Embryonic facial prominence (tissue), 1 donor: Measurements from ENCODE around the gene ERGIC2.

Source experiments
- DNase-seq: peaks from one replicate; pipeline ENCODE4 v3.0.0-alpha.2; 2016; ENCODE audit errors: extremely low spot score

ERGIC2 gene

GRCh38 chr12:29376118-29376517 lies 4.9 kb downstream of the ERGIC2 start:
- no peak for DNase-seq

- DNase-seq, result no peak
Observed at GRCh38 chr12:29374913-29375312, 6.1 kb downstream of the ERGIC2 start.

- DNase-seq, result no peak
Observed at GRCh38 chr12:29374012-29374411, 7.0 kb downstream of the ERGIC2 start.

- DNase-seq, result no peak
Observed at GRCh38 chr12:29365091-29365490, 15.9 kb downstream of the ERGIC2 start.

- DNase-seq, result no peak
Observed at GRCh38 chr12:29354954-29355353, 26.0 kb downstream of the ERGIC2 start.

- no peak for DNase-seq
Observed at GRCh38 chr12:29350080-29350479, 30.9 kb downstream of the ERGIC2 start.

- DNase-seq, result no peak
Observed at GRCh38 chr12:29346769-29347421, 34.1 kb downstream of the ERGIC2 start.

- no peak for DNase-seq
Observed at GRCh38 chr12:29343022-29343799, 37.8 kb downstream of the ERGIC2 start.

GRCh38 chr12:29337325-29337724 lies 43.6 kb downstream of the ERGIC2 start:
- DNase-seq, result no peak

- DNase-seq, result no peak
Observed at GRCh38 chr12:29334937-29335336, 46.0 kb downstream of the ERGIC2 start.

- no peak for DNase-seq
Observed at GRCh38 chr12:29333178-29333577, 47.8 kb downstream of the ERGIC2 start.

GRCh38 chr12:29329411-29329810 lies 51.6 kb downstream of the ERGIC2 start:
- DNase-seq, result no peak

- no peak for DNase-seq
Observed at GRCh38 chr12:29322157-29322556, 58.8 kb downstream of the ERGIC2 start.

GRCh38 chr12:29320295-29321085 lies 60.5 kb downstream of the ERGIC2 start:
- DNase-seq, result no peak

GRCh38 chr12:29317556-29318363 lies 63.2 kb downstream of the ERGIC2 start:
- DNase-seq, result peak; percentile 20

- no peak for DNase-seq
Observed at GRCh38 chr12:29316752-29317151, 64.2 kb downstream of the ERGIC2 start.

GRCh38 chr12:29314416-29314815 lies 66.6 kb downstream of the ERGIC2 start:
- no peak for DNase-seq

- no peak for DNase-seq
Observed at GRCh38 chr12:29310899-29311298, 70.1 kb downstream of the ERGIC2 start.

- no peak for DNase-seq
Observed at GRCh38 chr12:29309320-29309902, 71.6 kb downstream of the ERGIC2 start.

- DNase-seq, result no peak
Observed at GRCh38 chr12:29306682-29307081, 74.3 kb downstream of the ERGIC2 start.

- DNase-seq, result no peak
Observed at GRCh38 chr12:29306266-29306665, 74.7 kb downstream of the ERGIC2 start.
